GM15510 (cell line): ENCODE data around the gene PRSS8.

Experiments
- POLR2A ChIP-seq: IDR thresholded peaks from 3 replicates; pipeline ENCODE4 v1.6.1; 2011; ENCODE audit warnings: borderline replicate concordance; ENCODE audit not compliant: insufficient read length; ENCODE audit errors: extremely low read depth

PRSS8 gene

GRCh38 chr16:31112711-31113110, 22.8 kb downstream of the PRSS8 start:
- TF ChIP-seq POLR2A = no peak

GRCh38 chr16:31111881-31112466, 23.6 kb downstream of the PRSS8 start:
- TF ChIP-seq POLR2A = no peak

- no peak for TF ChIP-seq POLR2A
Measured at GRCh38 chr16:31110106-31111034, 25.2 kb downstream of the PRSS8 start.

- TF ChIP-seq POLR2A = no peak
Measured at GRCh38 chr16:31109622-31110021, 25.9 kb downstream of the PRSS8 start.

GRCh38 chr16:31108794-31109558, 26.6 kb downstream of the PRSS8 start:
- no peak for TF ChIP-seq POLR2A

GRCh38 chr16:31108035-31108793, 27.3 kb downstream of the PRSS8 start, which contains the start of gene BCKDK:
TSS of gene BCKDK (plus strand) at chr16:31108386. CDS start at chr16:31109224, 838 bp downstream.
- TF ChIP-seq POLR2A = peak; percentile 87

GRCh38 chr16:31107465-31107867, 28.1 kb downstream of the PRSS8 start:
- no peak for TF ChIP-seq POLR2A

GRCh38 chr16:31106509-31107464, 28.7 kb downstream of the PRSS8 start:
- TF ChIP-seq POLR2A = no peak

GRCh38 chr16:31105677-31106213, 29.8 kb downstream of the PRSS8 start:
- peak; percentile 45 for TF ChIP-seq POLR2A

- TF ChIP-seq POLR2A = no peak
Measured at GRCh38 chr16:31099860-31100638, 35.5 kb downstream of the PRSS8 start.

GRCh38 chr16:31094424-31095120, 41.0 kb downstream of the PRSS8 start, which contains the start of gene VKORC1:
TSS of gene VKORC1 (minus strand) at chr16:31094797. CDS start at chr16:31094729, 68 bp downstream.
- TF ChIP-seq POLR2A = peak; percentile 58

GRCh38 chr16:31094088-31094423, 41.5 kb downstream of the PRSS8 start:
- TF ChIP-seq POLR2A = no peak

GRCh38 chr16:31093132-31093703, 42.3 kb downstream of the PRSS8 start:
- TF ChIP-seq POLR2A = no peak
